ENCODE measurements around the gene DUSP22.

The DUSP22 gene

DNA sequence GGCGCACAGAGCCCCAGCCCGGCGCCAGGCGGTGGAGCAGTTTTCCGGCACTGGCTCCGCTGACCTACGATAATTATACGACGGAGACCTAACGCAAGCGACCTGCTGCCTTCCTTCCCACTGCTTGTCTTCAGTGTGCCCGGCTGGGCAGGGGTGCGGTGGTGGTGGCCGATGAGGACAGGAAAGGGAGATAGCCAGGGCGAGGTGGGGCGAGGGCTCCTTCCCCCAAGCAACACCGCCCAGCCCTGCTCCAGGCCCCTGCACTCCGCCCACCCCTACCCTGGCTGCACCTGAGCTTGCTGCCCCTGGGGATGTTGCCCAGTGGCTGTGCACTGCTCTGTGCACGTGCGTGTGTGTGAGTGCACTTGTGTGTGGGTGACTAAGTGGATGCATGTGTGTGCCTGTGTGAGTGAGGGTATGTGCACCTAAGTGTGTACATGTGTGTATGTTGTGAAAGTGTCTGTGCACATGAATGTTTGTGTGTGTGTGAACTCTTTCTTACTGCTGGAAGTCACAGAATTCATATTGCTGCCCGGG is 56.6 kb downstream of the DUSP22 start:
- no peak for DNase-seq (ENCODE audit: insufficient read length, low spot score)
- no peak for FAIRE-seq

DNA sequence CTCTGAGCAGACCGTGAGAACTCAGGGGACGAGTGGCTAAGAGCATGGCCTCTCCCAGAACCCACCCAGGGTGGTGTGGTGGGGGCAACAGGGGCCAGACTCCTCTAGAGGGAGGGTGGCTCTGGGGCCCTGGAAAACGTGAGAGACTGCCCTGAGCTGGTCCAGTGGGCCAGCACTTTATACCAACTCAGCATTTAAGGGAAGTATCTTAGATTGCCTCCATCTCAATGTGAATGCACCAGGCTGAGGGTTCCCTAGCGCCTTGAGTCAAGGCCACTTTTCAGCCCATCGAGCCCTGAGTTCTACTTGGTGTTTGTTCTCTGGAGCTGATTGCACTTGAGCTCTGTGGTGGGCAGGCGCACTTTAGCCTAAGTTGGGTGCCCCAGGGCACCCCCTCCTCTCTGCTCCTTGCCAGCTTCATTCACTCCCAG is 57.2 kb downstream of the DUSP22 start:
- DNase-seq (ENCODE audit: insufficient read length, low spot score) (no peak), FAIRE-seq (no peak)

DNA sequence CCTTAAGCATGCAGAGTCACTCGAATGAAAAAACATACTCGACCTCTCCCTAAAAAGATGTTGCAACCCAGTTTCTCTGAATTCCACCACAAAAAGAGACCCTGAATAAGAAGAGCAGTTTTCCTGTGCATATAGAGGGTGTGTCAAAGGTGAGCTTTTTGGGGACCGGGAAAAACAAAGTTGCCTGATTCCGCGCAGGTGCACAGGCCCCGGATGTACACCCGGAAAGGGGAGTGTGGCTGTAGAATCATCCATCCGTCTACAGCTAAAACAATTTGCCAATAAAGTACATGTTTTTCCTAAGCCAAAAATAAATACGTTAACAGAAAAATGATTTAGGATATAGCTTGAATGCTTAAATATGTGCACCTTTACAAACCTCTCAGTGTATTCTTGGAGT is 58.1 kb downstream of the DUSP22 start:
- DNase-seq (ENCODE audit: insufficient read length, low spot score) (no peak), FAIRE-seq (no peak)

DNA sequence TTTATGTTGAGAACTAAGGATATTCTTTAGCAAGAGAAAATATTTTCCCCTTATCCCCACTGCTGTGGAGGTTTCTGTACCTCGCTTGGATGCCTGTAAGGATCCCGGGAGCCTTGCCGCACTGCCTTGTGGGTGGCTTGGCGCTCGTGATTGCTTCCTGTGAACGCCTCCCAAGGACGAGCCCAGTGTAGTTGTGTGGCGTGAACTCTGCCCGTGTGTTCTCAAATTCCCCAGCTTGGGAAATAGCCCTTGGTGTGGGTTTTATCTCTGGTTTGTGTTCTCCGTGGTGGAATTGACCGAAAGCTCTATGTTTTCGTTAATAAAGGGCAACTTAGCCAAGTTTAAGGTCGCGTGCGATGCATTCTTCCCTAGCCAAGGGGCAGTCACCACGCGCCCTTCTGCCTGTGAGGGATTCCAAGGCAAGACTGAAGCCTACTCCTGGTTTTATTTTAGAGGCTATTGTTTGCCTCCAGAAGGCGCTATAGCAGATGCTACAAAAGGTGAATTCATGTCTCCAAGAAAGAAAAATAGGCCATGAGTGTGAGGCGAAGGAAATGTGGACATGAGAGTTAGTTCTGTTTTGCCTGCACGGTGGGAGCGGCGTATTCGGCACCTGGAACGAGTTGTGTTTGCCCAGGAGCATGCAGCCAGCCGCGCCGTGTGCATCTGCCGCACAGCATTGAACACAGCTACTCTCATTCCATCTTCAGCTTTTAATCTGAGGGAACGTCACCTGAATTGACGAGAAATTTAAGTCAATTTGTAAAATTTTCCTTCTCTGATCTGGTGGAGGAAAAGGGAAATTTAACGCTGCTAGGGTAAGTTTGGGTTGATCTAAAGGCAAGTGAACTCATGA is 59.0 kb downstream of the DUSP22 start:
- FAIRE-seq (no peak), DNase-seq (ENCODE audit: insufficient read length, low spot score) (no peak)

DNA sequence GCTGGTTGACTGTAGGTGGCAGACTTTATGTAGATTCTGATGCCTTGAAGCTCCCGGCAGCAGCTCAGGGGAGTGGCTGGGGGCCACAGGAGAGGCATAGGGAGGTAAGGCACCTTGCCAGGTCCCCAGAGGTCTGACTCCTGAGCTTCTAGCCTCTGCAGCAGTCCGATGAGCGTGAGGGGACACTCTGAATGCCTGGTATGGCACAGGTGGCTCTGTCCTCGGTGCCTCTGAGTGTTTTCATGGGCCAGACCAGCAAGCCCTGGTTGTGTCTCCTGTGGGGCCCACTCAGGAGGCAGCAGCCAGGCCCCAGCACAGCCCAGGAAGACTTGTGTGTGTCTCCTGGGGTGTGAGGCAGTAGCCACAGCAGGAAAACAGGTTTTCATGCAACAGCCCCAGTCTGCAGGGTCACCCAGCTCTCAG is 59.6 kb downstream of the DUSP22 start:
- DNase-seq (ENCODE audit: insufficient read length, low spot score): no peak
- FAIRE-seq: no peak

DNA sequence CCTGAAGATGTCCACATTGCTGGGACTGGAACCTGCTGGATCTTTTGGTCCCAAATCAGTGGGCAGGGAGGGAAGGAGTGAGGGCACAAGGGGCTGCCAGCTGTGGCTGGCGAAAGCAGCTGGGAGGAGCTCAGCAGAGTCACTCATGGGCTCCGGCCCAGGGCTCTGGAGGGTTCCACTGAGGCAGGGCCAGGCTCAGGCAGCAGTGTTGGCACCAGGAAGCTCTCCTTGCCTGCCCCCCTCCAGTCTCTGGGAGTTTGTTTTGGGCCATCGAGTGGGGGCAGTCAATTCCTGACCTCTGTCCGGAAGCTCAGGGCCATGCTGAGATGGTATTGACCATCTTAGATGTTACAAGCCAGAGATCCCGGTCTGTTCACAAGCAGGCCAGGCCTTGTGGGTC is 60.2 kb downstream of the DUSP22 start:
- DNase-seq (ENCODE audit: insufficient read length, low spot score) (no peak), FAIRE-seq (no peak)

DNA sequence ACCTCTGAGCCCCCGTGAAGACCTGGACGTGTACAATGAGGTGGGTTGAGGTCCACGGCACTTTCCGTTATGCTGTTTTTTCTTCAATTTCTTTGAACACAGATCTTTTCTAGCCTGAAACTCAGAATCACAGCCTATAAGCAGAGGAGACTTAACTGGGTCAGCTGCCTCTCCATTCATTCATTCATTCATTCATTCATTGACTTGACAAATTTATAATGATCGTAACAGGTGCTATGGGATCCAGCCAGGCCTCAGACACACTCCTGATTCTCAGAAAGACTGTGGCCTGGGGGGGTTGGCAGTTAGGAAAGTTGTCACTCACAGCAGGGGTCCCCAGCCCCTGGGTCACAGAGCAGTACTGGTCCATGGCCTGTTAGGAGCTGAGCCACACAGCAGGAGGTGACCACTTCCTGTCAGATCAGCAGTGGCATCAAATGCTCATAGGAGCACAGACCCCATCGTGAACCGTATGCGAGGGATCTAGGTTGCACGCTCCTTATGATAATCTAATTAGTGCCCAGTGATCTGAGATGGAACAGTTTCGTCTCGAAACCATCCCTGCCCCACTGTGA is 60.7 kb downstream of the DUSP22 start:
- FAIRE-seq (no peak), DNase-seq (ENCODE audit: insufficient read length, low spot score) (no peak)

DNA sequence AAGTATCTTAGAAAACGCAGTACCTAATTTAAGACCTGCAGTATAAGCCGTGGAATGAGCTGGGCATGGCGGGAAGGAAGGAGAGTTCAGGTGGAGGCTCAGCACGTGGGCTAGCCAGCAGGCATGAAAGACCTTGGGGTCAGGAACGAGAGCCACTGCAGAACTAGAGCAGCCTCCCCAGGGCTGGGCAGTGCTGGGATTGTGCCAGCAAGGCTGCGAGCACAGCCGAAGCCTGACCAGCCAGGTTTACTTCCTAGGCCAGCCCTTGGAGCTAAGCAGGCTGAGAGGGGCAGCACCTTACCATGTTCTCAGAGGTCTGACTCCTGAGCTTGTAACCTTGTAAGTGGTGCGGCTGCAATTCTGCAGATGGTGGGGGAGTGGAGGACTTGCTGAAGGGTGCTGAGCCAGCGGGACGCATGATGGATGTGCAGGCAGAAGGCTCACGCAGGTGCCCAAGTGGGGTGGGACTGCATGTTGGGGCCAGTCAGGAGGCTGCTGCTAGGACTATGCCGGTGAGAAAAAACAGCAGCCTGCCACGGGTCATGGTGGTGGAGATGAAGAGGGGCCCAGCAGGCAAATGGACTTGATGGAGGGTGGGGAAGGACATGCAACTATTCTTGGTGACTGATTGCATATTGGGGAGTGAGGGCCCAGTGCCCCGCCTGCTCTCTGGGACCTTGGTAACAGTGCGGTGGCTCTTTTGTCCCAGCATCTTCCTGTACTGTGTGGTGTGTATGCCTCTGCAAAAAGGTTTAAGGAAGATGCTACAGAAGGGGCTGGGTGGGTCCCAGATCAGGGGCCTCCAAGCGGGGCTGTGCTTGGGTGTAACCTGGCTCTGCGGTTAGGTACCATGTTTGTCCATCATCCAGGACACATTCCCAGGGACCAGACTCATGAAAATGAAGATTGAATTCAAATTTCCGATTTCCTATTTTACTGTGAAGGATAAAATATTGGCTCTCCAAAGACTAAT is 61.6 kb downstream of the DUSP22 start:
- FAIRE-seq: no peak
- no peak for DNase-seq (ENCODE audit: insufficient read length, low spot score)

DNA sequence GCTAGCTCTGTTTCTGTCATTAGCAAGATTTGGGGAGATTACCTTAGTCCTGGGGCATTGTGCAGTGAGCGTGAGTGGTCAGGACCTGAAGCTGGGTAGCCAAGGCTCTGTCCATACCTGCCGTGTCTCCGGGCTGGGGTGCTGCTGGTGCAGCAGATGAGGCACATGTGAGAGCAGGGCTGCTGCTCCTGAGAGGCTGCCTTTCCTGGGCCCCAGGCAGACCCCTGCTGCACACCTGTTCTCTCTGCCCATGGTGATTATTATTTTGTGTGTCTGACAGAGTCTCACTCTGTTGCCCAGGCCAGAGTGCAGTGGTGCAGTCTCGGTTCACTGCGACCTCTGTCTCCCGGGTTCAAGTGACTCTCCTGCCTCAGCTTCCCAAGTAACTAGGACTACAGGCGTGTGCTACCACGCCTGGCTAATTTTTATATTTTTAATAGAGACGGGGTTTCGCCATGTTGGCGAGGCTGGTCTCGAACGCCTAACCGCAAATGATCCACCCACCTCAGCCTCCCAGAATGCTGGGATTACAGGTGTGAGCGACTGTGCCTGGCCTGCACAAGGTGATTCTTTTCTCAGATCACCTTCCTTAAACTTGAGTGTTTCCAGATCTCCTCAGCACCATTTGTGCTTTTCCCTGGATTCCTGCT is 62.5 kb downstream of the DUSP22 start:
- no peak for DNase-seq (ENCODE audit: insufficient read length, low spot score)
- FAIRE-seq: no peak

DNA sequence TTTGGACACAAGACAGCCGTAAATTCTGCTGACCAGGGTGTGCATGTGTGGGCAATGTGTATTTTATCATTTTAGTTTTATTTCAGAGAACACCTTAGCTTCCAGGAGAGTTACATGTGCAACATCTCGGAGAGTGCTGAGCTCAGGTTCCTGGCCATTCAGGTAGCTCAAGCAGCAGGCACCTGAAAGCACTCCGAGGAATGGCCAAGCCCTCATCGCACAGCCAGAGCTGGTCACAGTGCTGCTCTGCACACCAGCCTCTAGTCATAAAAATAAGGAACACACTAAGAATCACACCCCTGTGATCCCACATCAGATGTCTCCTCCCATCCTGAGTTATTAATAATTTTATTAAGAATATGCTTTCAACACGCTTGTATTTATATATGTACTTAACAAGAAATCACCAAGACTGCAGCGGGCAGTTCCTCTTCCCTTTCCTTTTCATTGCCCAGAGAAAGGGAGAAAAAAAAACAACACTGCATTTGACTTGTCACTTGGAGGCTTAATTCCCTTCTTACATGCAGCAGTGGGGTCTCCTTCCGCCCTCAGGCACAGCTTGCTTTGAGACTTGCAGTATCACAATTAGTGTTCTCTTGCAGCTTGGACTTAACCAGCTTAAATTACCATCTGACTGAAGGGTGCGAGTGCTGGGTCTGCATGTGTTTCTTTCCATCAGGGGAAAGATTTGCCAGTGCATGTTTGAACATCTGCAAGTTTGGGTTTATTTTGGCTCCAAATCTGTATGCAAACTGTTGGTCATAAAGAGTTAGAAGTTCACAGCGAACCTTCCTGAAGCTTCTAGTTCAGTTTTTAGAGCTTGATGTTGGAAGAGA is 63.3 kb downstream of the DUSP22 start:
- FAIRE-seq: peak; percentile 95
- no peak for DNase-seq (ENCODE audit: insufficient read length, low spot score)

DNA sequence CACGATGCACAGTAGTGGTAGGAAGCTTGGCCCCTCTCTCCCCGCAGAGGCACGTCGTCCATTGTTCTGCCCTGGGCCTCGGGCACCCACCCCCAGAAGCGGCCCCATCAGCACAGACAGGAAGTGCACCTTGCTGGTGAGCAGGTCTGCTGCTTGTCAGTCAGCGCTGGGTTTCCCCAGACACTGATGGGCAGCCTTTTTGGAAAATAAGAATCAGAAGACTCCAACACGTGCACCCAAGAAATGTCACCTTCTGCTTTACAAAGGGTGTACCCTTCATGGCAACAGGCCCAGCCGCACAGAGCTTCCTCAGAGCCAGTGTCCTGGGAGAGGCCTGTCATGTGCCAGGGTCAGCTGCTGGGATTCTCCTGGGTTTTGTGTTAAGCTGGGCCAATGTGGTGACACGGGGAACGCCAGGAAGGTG is 64.6 kb downstream of the DUSP22 start:
- DNase-seq (ENCODE audit: insufficient read length, low spot score) (peak; percentile 76), FAIRE-seq (peak; percentile 63)

DNA sequence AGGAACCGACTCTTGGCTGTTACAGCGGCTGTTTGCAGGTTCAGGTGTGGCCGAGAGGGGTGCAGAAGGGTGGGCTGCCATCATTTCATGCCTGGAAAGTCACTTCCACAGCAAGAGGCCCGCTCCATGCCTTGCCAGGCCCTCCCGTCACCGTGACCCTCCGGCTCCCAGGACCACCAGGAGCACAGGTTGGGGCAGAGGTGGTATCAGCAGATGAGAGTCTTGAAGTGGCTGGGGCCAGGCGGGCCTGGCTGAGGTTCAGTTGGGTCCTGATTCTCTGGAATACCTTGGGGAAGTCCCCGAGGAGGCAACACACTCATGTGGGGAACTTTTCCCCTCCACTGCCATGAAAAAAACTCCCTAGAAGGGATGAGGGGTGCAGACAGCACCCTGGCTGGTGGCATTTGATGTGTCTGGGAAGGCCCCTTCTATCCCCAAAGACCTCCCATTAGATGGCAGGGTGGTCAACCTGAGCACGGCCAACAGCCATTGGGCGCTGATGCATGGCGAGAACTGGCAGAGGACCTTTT is 65.0 kb downstream of the DUSP22 start:
- FAIRE-seq (no peak), DNase-seq (ENCODE audit: insufficient read length, low spot score) (no peak)

DNA sequence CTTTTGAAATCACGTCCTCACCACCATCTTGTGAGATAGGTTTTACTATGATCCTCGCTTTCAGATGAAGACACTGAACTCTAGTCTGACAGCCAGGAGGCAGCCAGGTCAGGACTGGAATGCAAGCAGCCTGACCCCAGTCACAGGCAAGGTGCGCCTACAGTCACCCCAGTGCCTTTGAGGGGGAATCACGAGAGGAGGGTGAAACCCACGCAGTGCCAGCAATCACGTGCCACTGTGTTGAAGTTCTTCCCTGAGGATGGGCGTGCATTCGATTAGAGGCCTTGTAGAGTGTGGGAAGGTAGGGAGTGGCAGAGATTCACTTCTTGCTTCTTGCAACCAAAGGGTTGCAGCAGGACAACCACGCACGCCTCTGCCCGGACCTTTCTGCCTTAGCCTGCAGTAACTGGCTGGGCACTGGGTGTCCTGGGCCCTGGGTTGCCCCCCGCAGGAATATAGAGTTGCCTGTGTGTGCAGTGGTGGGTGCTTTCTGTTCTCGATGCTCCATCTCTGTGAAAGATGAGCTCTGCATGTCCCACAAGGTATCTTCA is 65.6 kb downstream of the DUSP22 start:
- FAIRE-seq (peak; percentile 73), DNase-seq (ENCODE audit: insufficient read length, low spot score) (no peak)

DNA sequence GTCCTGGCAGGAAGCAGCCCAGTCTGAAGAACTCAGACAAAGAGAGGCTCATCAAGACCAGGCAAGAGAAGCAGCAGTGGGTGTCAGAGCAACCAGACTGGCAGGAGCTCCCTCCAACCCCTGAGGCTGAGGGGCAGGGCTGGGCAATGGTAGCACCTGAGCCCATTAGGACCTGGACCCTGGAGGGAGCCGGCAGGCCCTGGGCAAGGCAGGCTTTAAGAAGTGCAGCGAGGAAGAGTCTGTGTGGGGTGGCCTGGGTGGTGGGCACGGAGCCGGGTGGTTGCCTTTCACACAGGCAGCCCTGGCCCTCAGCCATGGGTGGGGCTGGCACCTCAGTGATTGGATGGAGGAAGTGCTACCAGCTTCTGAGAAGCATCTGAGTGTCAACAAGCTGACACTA is 66.1 kb downstream of the DUSP22 start:
- FAIRE-seq (no peak), DNase-seq (ENCODE audit: insufficient read length, low spot score) (no peak)

DNA sequence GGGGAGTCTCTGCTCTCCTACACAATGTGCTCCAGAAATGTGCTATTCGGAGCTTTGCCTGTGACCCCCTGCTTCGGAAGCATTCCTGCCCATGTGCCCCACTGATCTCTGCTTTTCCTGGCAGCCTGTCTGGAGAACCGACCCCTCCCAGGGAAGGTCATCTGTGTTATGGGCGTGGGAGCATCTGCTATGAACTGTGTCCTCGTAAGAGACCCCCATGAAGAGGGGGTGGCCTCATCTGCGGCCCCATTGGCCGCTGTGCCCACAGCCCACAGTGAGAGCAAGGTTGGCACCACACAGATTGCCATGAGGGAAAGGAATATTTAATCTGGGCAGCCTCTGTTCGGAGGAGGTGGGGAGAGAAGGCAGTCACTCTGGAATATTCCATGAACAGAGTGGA is 66.6 kb downstream of the DUSP22 start:
- DNase-seq (ENCODE audit: insufficient read length, low spot score) (no peak), FAIRE-seq (no peak)

DNA sequence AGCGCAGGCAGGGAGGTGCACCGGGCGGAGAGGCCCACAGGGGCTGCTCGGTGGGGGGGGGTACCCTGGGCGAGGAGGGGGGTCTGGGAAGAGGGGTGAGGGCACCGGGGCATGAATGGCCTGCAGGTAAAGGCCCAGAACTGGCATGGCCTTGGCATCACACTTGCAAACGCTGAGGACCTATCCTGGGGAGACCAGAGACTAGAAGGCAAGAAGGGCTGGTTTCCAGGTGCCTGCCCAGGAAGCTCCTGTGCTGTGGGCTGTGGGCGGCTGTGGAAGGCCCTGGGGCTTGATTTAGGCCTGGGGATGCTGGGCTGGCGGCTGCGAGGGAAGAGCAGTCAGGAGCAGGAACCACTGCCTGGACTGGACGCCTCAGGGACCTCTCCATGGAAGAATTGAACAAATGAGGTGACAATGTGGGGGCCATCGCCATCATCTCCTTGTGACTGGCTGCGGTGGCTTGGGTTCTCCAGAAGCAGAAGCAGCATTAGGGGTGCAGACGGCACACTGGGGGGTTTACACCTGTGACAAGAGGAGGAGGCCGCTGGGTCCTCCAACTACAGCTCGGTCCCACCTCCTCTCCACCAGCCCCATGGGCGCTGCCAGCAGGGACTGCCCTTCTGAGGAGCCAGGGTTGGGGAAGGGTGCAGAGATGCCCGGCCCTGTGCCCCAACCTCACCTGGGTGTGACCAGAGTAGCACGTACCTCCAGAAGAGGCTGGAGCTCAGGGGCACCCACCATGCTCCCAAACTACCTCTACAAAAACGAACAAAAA is 67.2 kb downstream of the DUSP22 start:
- FAIRE-seq (no peak), DNase-seq (ENCODE audit: insufficient read length, low spot score) (no peak)

DNA sequence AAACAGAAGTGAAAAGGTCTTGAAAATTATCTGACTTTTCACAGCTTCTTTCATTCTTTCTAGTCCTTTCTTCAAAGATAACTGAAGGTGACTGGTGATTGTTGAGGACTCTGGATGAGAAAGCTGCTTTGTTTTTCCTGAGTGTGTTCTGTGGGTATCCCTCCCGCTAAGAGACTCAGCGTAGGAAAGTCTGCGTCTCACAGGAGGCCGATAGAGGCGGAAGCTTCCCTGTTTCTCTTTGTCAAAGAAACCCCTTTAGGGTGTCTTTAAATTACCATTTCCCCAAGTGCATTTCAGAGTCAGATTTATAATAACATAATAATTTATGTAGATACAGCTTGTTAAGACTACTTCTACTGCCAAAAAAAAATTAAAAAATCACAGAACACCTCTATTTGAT is 68.1 kb downstream of the DUSP22 start:
- DNase-seq (ENCODE audit: insufficient read length, low spot score) (no peak), FAIRE-seq (no peak)

DNA sequence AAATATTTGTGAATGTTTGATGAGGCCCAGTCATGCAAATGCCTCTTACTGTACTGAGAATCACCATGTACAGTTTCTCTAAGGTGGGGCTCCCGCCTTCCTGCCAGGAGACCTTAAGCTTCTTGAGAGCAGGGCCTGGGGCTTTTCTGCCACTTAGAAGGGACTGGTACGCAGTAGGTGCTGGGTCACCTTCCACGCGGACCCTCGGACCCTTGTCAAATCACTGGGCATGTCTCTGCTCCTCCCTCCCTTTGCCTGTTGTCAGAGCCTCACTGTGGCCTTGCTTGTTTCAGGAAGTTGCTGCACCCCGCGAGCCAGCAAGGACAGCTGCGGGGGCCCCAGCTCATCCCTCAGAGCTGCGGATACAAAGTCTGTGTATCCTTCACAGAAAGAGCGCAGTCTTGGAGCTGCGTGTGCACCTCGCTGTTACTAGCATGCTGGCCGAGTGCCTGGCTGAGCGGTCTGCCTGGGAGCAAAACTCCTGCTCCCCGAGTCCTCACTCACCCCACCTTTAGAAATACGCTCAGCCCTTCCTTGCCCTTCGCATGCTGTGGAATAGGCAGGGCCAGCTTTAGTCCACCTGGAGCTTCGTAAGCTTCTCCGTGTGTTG is 68.6 kb downstream of the DUSP22 start:
- no peak for FAIRE-seq

More for the DNA sequence above, 68.6 kb downstream of the DUSP22 start:
- no peak for DNase-seq (ENCODE audit: insufficient read length, low spot score)

Measured in GM19239 (cell line).